Measurements from ENCODE around the gene TTLL5.

TTLL5 gene

DNA sequence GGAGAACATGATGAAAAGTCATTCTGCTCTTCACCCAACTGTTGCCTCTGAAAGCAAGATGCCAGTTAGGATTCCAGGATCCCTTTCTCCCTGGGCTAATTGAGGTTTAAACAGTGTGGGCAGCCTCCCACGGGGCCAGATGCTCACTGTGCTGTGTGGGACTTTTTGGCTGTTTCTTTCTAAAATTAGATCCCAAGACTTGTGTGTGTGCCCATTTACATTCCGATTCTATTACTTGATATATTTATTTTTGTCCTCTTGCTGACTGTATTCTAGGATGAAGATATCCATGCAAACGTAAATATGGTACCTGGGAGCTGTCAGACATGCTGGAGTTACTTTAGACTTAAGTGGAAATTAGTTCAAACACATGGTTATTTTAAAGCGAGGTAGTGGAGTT is 330.7 kb downstream of the TTLL5 start:
- no peak overlapping the region for H3K18ac ChIP-seq (ENCODE audit: low read depth in 1 of 2, low read length in 2 of 2)
- H3K27me3 ChIP-seq (ENCODE audit: control insufficient read depth in 1 of 2, insufficient read depth in 1 of 2, low read length in 2 of 2), result no peaks in the 10 kb centered on the region
- no peak overlapping the region for H3K14ac ChIP-seq (ENCODE audit: low read length in 2 of 2)
- no peak overlapping the region for H3K4ac ChIP-seq (ENCODE audit: low read depth in 1 of 2, low read length in 2 of 2)
- WGBS, result 88% methylated on average over 3 of the region's 4 CpGs
- H2BK12ac ChIP-seq (ENCODE audit: low read length in 2 of 2), result no peak overlapping the region
- peak overlapping the region; percentile 48 for H3K9ac ChIP-seq (ENCODE audit: low read length)
- no peak overlapping the region for H3K4me2 ChIP-seq (ENCODE audit: low read length, poor library complexity, severe bottlenecking)
- H3K4me1 ChIP-seq (ENCODE audit: control insufficient read depth, insufficient read depth, low read depth, low read length), result no peaks in the 10 kb centered on the region
- no peak overlapping the region for H3K27ac ChIP-seq (ENCODE audit: low read length, poor library complexity, severe bottlenecking)
- no peak overlapping the region for H2AK5ac ChIP-seq (ENCODE audit: low read length, severe bottlenecking)
- peaks cover 13% of the 10 kb centered on the region for H3K79me1 ChIP-seq (replicated peaks; ENCODE audit: low read length, poor library complexity, severe bottlenecking)
- DNase-seq, result no peak
- no peak overlapping the region for H2BK120ac ChIP-seq (ENCODE audit: low read depth, low read length)
- H2BK5ac ChIP-seq (ENCODE audit: low read depth, low read length, poor library complexity, severe bottlenecking), result no peak overlapping the region
- no peak overlapping the region for H2AFZ ChIP-seq (ENCODE audit: low read depth, low read length)
- no peak overlapping the region for H3K4me3 ChIP-seq (ENCODE audit: insufficient read depth in 1 of 2, low read depth in 1 of 2, low read length in 2 of 2)
- H3K36me3 ChIP-seq (ENCODE audit: control insufficient read depth in 1 of 2, insufficient read depth in 2 of 2, low read depth in 1 of 2, low read length in 2 of 2), result peaks cover 18 to 53% of the 10 kb centered on the region in 2 experiments
- no peak overlapping the region for H4K8ac ChIP-seq (ENCODE audit: low read length)
- no peak overlapping the region for H3K23ac ChIP-seq (ENCODE audit: low read length in 2 of 2)
- no peak overlapping the region for H4K91ac ChIP-seq (ENCODE audit: low read length)
- H2BK15ac ChIP-seq (ENCODE audit: low read depth, poor library complexity, severe bottlenecking), result no peak overlapping the region
- H3K9me3 ChIP-seq (ENCODE audit: control insufficient read depth, low read length), result no peaks in the 10 kb centered on the region

DNA sequence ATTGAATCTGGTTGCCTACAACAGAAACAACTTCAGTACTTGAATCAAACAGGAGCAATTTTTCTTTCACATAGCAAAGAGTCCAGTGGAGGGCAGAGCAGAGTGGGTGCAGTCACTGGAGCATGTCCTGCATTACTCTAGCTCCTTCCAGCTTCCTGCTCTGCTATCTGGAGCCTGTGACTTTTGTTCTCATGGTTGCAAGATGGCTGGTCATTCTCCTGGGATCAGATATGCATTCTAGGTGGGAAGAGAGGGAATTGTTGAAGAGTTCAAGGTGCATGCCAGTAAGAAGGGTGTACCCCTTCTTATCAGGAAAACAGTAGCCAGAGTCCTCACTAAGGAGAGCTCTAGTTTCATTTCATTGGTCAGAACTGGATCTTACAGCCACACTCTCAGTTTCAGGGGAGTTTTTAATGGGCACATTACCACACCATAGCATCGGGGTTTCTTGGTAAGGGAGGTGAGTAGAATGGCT is 332.6 kb downstream of the TTLL5 start:
- Histone ChIP-seq H4K91ac (ENCODE audit: low read length) (no peak overlapping the region), H3K14ac (ENCODE audit: low read length in 2 of 2) (no peak overlapping the region), H3K4me1 (ENCODE audit: control insufficient read depth, insufficient read depth, low read depth, low read length) (no peaks in the 10 kb centered on the region), H3K23ac (ENCODE audit: low read length in 2 of 2) (no peak overlapping the region), H3K27me3 (ENCODE audit: control insufficient read depth in 1 of 2, insufficient read depth in 1 of 2, low read length in 2 of 2) (no peaks in the 10 kb centered on the region), H4K8ac (ENCODE audit: low read length) (no peak overlapping the region), H2BK5ac (ENCODE audit: low read depth, low read length, poor library complexity, severe bottlenecking) (no peak overlapping the region), H3K4me2 (ENCODE audit: low read length, poor library complexity, severe bottlenecking) (no peak overlapping the region), H2AFZ (ENCODE audit: low read depth, low read length) (no peak overlapping the region), H2AK5ac (ENCODE audit: low read length, severe bottlenecking) (no peak overlapping the region), H3K4me3 (ENCODE audit: insufficient read depth in 1 of 2, low read depth in 1 of 2, low read length in 2 of 2) (no peak overlapping the region), H2BK120ac (ENCODE audit: low read depth, low read length) (no peak overlapping the region), H3K36me3 (ENCODE audit: control insufficient read depth in 1 of 2, insufficient read depth in 2 of 2, low read depth in 1 of 2, low read length in 2 of 2) (peaks cover 24 to 71% of the 10 kb centered on the region in 2 experiments), H2BK12ac (ENCODE audit: low read length in 2 of 2) (no peak overlapping the region), H3K9ac (ENCODE audit: low read length) (no peak overlapping the region), H3K18ac (ENCODE audit: low read depth in 1 of 2, low read length in 2 of 2) (no peak overlapping the region), H3K79me1 (replicated peaks; ENCODE audit: low read length, poor library complexity, severe bottlenecking) (peaks cover 16% of the 10 kb centered on the region), H3K4ac (ENCODE audit: low read depth in 1 of 2, low read length in 2 of 2) (no peak overlapping the region), H2BK15ac (ENCODE audit: low read depth, poor library complexity, severe bottlenecking) (no peak overlapping the region), H3K9me3 (ENCODE audit: control insufficient read depth, low read length) (no peaks in the 10 kb centered on the region), H3K27ac (ENCODE audit: low read length, poor library complexity, severe bottlenecking) (no peak overlapping the region)
- WGBS, result no CpG with 5 or more reads among the region's 1 CpG
- no peak for DNase-seq

DNA sequence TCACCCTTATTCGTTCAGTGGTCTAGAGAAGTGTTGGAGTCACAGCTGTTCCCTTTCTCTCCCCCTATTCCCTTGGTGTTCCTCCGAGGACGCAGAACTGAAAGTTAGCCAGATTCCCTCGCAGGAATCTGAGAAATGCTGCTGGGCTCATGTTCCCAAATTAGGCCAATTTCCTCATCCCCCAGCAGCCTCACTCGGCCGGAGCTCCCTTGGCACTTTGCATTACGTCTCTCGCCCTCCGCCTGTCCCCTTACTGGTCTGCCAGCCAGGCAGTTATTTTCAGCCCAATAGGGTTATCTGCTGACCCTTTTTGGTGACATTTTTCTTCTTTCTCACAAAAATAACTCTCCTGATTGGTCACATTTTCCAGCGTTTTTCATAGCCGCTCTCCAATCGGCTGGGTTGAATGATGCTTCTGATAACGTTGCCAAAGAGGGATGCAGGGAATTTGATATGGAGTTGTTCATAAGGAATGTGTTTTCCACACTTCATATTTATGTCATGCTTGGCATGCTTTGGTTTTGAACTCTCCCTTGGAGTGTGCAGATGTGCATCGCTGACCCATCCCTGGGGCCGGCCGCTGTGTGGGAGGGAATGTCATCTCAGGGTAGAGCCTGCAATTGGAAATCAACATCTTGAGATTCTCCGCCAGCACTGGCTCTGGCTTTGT is 334.5 kb downstream of the TTLL5 start:
- DNase-seq, result no peak
- no peak overlapping the region for H3K14ac ChIP-seq (ENCODE audit: low read length in 2 of 2)
- H3K36me3 ChIP-seq (ENCODE audit: control insufficient read depth in 1 of 2, insufficient read depth in 2 of 2, low read depth in 1 of 2, low read length in 2 of 2), result peaks cover 27 to 72% of the 10 kb centered on the region in 2 experiments
- H3K4me1 ChIP-seq (ENCODE audit: control insufficient read depth, insufficient read depth, low read depth, low read length), result no peaks in the 10 kb centered on the region
- no peak overlapping the region for H3K23ac ChIP-seq (ENCODE audit: low read length in 2 of 2)
- H2BK15ac ChIP-seq (ENCODE audit: low read depth, poor library complexity, severe bottlenecking), result no peak overlapping the region
- no peak overlapping the region for H4K91ac ChIP-seq (ENCODE audit: low read length)
- no peak overlapping the region for H4K8ac ChIP-seq (ENCODE audit: low read length)
- no peaks in the 10 kb centered on the region for H3K9me3 ChIP-seq (ENCODE audit: control insufficient read depth, low read length)
- no peak overlapping the region for H3K4ac ChIP-seq (ENCODE audit: low read depth in 1 of 2, low read length in 2 of 2)
- no peak overlapping the region for H2AK5ac ChIP-seq (ENCODE audit: low read length, severe bottlenecking)
- H3K4me3 ChIP-seq (ENCODE audit: insufficient read depth in 1 of 2, low read depth in 1 of 2, low read length in 2 of 2), result peak overlapping the region in 1 of 2 experiments; percentile 41
- no peak overlapping the region for H3K18ac ChIP-seq (ENCODE audit: low read depth in 1 of 2, low read length in 2 of 2)
- H3K79me1 ChIP-seq (replicated peaks; ENCODE audit: low read length, poor library complexity, severe bottlenecking), result peaks cover 16% of the 10 kb centered on the region
- 92% methylated on average over 17 of the region's 17 CpGs for WGBS
- H3K4me2 ChIP-seq (ENCODE audit: low read length, poor library complexity, severe bottlenecking), result no peak overlapping the region
- no peak overlapping the region for H2AFZ ChIP-seq (ENCODE audit: low read depth, low read length)
- H2BK120ac ChIP-seq (ENCODE audit: low read depth, low read length), result no peak overlapping the region
- H2BK12ac ChIP-seq (ENCODE audit: low read length in 2 of 2), result no peak overlapping the region
- no peak overlapping the region for H2BK5ac ChIP-seq (ENCODE audit: low read depth, low read length, poor library complexity, severe bottlenecking)
- H3K27me3 ChIP-seq (ENCODE audit: control insufficient read depth in 1 of 2, insufficient read depth in 1 of 2, low read length in 2 of 2), result no peaks in the 10 kb centered on the region
- peak overlapping the region; percentile 67 for H3K9ac ChIP-seq (ENCODE audit: low read length)
- no peak overlapping the region for H3K27ac ChIP-seq (ENCODE audit: low read length, poor library complexity, severe bottlenecking)

DNA sequence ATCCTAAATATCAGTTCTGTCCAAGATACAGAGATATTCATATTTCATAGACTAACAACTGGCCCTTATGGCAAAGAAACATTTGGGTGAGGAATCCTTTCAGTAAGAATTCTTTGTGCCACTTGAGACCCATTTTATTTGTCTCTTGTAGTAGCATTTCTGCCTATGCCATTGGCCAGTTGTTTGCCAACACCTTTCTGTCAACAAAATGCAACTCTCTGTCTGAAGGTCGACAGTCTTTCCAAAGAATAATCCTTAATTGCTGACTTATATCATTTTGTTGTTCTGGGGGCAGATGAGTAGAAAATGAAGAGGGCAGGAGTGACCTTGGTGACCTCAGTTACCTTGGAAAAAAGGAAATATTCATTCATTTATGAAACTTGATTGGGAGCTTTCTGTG is 335.4 kb downstream of the TTLL5 start:
- H3K18ac ChIP-seq (ENCODE audit: low read depth in 1 of 2, low read length in 2 of 2), result no peak overlapping the region
- H3K14ac ChIP-seq (ENCODE audit: low read length in 2 of 2), result no peak overlapping the region
- no peak overlapping the region for H2BK12ac ChIP-seq (ENCODE audit: low read length in 2 of 2)
- no peak overlapping the region for H3K27ac ChIP-seq (ENCODE audit: low read length, poor library complexity, severe bottlenecking)
- H3K27me3 ChIP-seq (ENCODE audit: control insufficient read depth in 1 of 2, insufficient read depth in 1 of 2, low read length in 2 of 2), result no peaks in the 10 kb centered on the region
- H2BK120ac ChIP-seq (ENCODE audit: low read depth, low read length), result no peak overlapping the region
- peaks cover 16% of the 10 kb centered on the region for H3K79me1 ChIP-seq (replicated peaks; ENCODE audit: low read length, poor library complexity, severe bottlenecking)
- no peak overlapping the region for H3K4me2 ChIP-seq (ENCODE audit: low read length, poor library complexity, severe bottlenecking)
- H4K91ac ChIP-seq (ENCODE audit: low read length), result no peak overlapping the region
- peaks cover 27 to 78% of the 10 kb centered on the region in 2 experiments for H3K36me3 ChIP-seq (ENCODE audit: control insufficient read depth in 1 of 2, insufficient read depth in 2 of 2, low read depth in 1 of 2, low read length in 2 of 2)
- no peak overlapping the region for H2BK5ac ChIP-seq (ENCODE audit: low read depth, low read length, poor library complexity, severe bottlenecking)
- H3K4ac ChIP-seq (ENCODE audit: low read depth in 1 of 2, low read length in 2 of 2), result no peak overlapping the region
- no peak overlapping the region for H4K8ac ChIP-seq (ENCODE audit: low read length)
- H2BK15ac ChIP-seq (ENCODE audit: low read depth, poor library complexity, severe bottlenecking), result no peak overlapping the region
- H2AK5ac ChIP-seq (ENCODE audit: low read length, severe bottlenecking), result no peak overlapping the region
- no peaks in the 10 kb centered on the region for H3K4me1 ChIP-seq (ENCODE audit: control insufficient read depth, insufficient read depth, low read depth, low read length)
- H3K9ac ChIP-seq (ENCODE audit: low read length), result no peak overlapping the region
- H2AFZ ChIP-seq (ENCODE audit: low read depth, low read length), result no peak overlapping the region
- no peak overlapping the region for H3K4me3 ChIP-seq (ENCODE audit: insufficient read depth in 1 of 2, low read depth in 1 of 2, low read length in 2 of 2)
- no CpG with 5 or more reads among the region's 1 CpG for WGBS
- no peak overlapping the region for H3K23ac ChIP-seq (ENCODE audit: low read length in 2 of 2)
- no peaks in the 10 kb centered on the region for H3K9me3 ChIP-seq (ENCODE audit: control insufficient read depth, low read length)
- no peak for DNase-seq
